ENCODE measurements around the gene TAGLN2.

TAGLN2 gene

DNA sequence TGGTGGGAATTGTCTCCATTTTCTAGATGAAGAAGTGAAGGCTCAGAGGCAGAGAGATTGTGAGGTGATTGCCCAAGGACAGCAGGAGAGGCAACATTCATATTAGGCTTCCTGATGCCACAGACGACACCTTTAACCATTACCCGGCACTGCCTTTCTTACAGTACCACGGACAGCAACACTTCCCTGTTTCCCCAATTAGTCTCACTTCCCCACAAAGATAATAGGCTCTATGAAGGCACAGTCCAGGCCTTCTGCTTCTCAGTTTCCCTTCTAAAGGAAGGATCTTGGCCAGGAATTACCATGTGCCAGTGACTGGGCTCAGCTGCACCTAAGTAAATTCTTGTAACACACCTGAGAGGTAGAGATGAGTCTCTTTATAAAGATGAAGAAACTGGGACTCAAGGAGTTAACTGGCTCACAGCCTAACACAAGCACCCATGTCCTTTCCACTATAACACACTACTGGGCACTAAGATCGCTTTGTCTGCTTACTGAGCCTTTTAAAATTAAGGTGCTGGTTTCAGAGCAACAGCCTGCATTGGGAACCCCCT lies 10.5 kb upstream of the TAGLN2 start:
- no peaks in the 10 kb centered on the region for H3K36me3 ChIP-seq (ENCODE audit: control insufficient read depth, insufficient read depth, low read length)
- H3K9me3 ChIP-seq (ENCODE audit: control insufficient read depth, low read length) = no peaks in the 10 kb centered on the region
- H3K27me3 ChIP-seq (replicated peaks; ENCODE audit: control insufficient read depth, insufficient read depth, low read length, poor library complexity, severe bottlenecking) = no peaks in the 10 kb centered on the region
- no peak overlapping the region for H3K27ac ChIP-seq (ENCODE audit: insufficient read depth, low read length, poor library complexity, severe bottlenecking)
- H3K4me3 ChIP-seq (ENCODE audit: insufficient read depth, low read depth, low read length, poor library complexity, severe bottlenecking) = no peak overlapping the region
- peaks cover 6% of the 10 kb centered on the region for H3K4me1 ChIP-seq (ENCODE audit: control insufficient read depth, insufficient read depth, low read length, poor library complexity, severe bottlenecking)
- DNase-seq = no peak

GRCh38 chr1:159935305-159935704 lies 10.0 kb upstream of the TAGLN2 start:
- H3K27me3 ChIP-seq (replicated peaks; ENCODE audit: control insufficient read depth, insufficient read depth, low read length, poor library complexity, severe bottlenecking) = no peaks in the 10 kb centered on the region
- H3K9me3 ChIP-seq (ENCODE audit: control insufficient read depth, low read length) = no peaks in the 10 kb centered on the region
- H3K4me1 ChIP-seq (ENCODE audit: control insufficient read depth, insufficient read depth, low read length, poor library complexity, severe bottlenecking) = peaks cover 6% of the 10 kb centered on the region
- H3K4me3 ChIP-seq (ENCODE audit: insufficient read depth, low read depth, low read length, poor library complexity, severe bottlenecking) = no peak overlapping the region
- H3K36me3 ChIP-seq (ENCODE audit: control insufficient read depth, insufficient read depth, low read length) = no peaks in the 10 kb centered on the region
- H3K27ac ChIP-seq (ENCODE audit: insufficient read depth, low read length, poor library complexity, severe bottlenecking) = no peak overlapping the region
- DNase-seq = no peak

GRCh38 chr1:159934136-159935039 lies 9.1 kb upstream of the TAGLN2 start:
- H3K4me3 ChIP-seq (ENCODE audit: insufficient read depth, low read depth, low read length, poor library complexity, severe bottlenecking) = no peak overlapping the region
- no peaks in the 10 kb centered on the region for H3K27me3 ChIP-seq (replicated peaks; ENCODE audit: control insufficient read depth, insufficient read depth, low read length, poor library complexity, severe bottlenecking)
- H3K27ac ChIP-seq (ENCODE audit: insufficient read depth, low read length, poor library complexity, severe bottlenecking) = no peak overlapping the region
- H3K9me3 ChIP-seq (ENCODE audit: control insufficient read depth, low read length) = no peaks in the 10 kb centered on the region
- DNase-seq = no peak
- H3K4me1 ChIP-seq (ENCODE audit: control insufficient read depth, insufficient read depth, low read length, poor library complexity, severe bottlenecking) = peaks cover 6% of the 10 kb centered on the region
- no peaks in the 10 kb centered on the region for H3K36me3 ChIP-seq (ENCODE audit: control insufficient read depth, insufficient read depth, low read length)

- H3K36me3 ChIP-seq (ENCODE audit: control insufficient read depth, insufficient read depth, low read length) = no peaks in the 10 kb centered on the region
- H3K9me3 ChIP-seq (ENCODE audit: control insufficient read depth, low read length) = no peaks in the 10 kb centered on the region
- H3K4me1 ChIP-seq (ENCODE audit: control insufficient read depth, insufficient read depth, low read length, poor library complexity, severe bottlenecking) = peaks cover 6% of the 10 kb centered on the region
- no peaks in the 10 kb centered on the region for H3K27me3 ChIP-seq (replicated peaks; ENCODE audit: control insufficient read depth, insufficient read depth, low read length, poor library complexity, severe bottlenecking)
- H3K27ac ChIP-seq (ENCODE audit: insufficient read depth, low read length, poor library complexity, severe bottlenecking) = no peak overlapping the region
- no peak overlapping the region for H3K4me3 ChIP-seq (ENCODE audit: insufficient read depth, low read depth, low read length, poor library complexity, severe bottlenecking)
- DNase-seq = no peak
These were observed 8.0 kb upstream of the TAGLN2 start for GRCh38 chr1:159933347-159933746.

DNA sequence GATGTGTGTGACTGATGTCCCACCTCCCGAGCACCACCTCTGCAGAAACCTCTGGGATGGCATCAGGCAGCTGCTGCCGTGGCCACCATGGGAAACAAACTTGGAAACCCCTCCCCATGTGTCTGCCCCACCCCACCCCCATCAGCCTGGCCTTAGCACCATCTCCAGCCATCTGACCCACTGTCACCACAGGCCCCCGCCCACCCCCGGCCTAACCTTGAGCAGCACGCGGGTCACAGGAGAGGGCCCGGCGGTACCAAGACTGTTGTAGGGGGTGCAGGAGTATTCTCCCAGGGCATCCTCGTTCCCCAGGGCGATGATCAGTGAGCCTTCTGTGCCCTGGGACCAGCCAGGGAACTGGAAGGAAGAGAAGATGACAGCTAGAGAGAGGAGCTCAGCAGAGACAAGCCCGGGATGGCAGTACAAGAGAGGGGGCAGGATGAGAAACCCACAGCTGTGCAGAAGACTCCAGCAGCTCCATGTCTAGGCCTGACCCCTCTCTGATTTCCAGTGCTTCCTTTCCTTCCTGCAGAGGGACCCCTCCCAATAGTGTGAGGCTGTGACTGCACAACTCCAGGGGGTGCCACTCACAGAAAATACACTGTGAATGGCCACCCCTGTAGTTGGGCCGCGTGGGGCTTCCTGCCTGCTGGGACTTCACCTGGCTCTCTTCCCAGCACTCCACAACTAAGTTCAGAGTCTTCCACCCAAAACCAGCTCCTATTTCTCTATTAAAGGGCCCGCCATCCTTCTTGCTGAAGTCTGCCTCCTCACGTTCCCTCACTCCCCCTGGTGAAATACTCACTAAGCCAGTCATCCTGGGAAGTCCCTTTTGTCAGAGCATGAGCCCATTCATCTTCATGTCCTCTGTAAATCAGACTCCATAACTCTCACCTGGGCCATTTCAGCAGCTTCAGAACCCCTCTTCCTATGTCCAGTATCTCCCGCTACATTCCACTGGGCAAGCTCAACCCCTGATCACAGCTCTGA lies 7.3 kb upstream of the TAGLN2 start:
- H3K9me3 ChIP-seq (ENCODE audit: control insufficient read depth, low read length) = no peaks in the 10 kb centered on the region
- no peaks in the 10 kb centered on the region for H3K27me3 ChIP-seq (replicated peaks; ENCODE audit: control insufficient read depth, insufficient read depth, low read length, poor library complexity, severe bottlenecking)
- H3K4me3 ChIP-seq (ENCODE audit: insufficient read depth, low read depth, low read length, poor library complexity, severe bottlenecking) = no peak overlapping the region
- H3K36me3 ChIP-seq (ENCODE audit: control insufficient read depth, insufficient read depth, low read length) = no peaks in the 10 kb centered on the region
- DNase-seq = no peak
- peaks cover 6% of the 10 kb centered on the region for H3K4me1 ChIP-seq (ENCODE audit: control insufficient read depth, insufficient read depth, low read length, poor library complexity, severe bottlenecking)
- H3K27ac ChIP-seq (ENCODE audit: insufficient read depth, low read length, poor library complexity, severe bottlenecking) = no peak overlapping the region

DNA sequence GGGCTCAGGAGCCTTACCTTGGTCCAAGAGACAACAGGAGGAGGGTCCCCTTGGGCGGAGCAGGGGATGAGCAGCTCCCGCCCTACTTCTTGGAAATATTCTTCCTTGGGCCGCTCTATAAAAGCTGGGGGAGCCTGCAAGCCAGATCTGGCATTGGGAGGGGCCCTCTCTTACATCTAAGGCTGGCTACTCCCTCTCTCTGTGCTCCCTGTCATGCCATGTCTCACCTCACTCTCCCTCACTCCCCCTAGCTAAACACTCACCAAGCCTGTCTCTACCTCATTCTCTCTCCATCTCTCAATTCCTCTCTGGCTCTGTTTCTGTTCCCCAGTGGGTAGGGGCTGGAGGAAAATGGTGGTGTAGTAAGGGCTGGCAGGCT lies 6.5 kb upstream of the TAGLN2 start:
- Histone ChIP-seq H3K9me3 (ENCODE audit: control insufficient read depth, low read length) (no peaks in the 10 kb centered on the region), H3K36me3 (ENCODE audit: control insufficient read depth, insufficient read depth, low read length) (no peaks in the 10 kb centered on the region), H3K4me1 (ENCODE audit: control insufficient read depth, insufficient read depth, low read length, poor library complexity, severe bottlenecking) (peaks cover 6% of the 10 kb centered on the region), H3K27me3 (replicated peaks; ENCODE audit: control insufficient read depth, insufficient read depth, low read length, poor library complexity, severe bottlenecking) (no peaks in the 10 kb centered on the region), H3K4me3 (ENCODE audit: insufficient read depth, low read depth, low read length, poor library complexity, severe bottlenecking) (no peak overlapping the region), H3K27ac (ENCODE audit: insufficient read depth, low read length, poor library complexity, severe bottlenecking) (no peak overlapping the region)
- no peak for DNase-seq

GRCh38 chr1:159931101-159931794 lies 5.9 kb upstream of the TAGLN2 start:
- no peak overlapping the region for H3K27ac ChIP-seq (ENCODE audit: insufficient read depth, low read length, poor library complexity, severe bottlenecking)
- DNase-seq = no peak
- no peaks in the 10 kb centered on the region for H3K27me3 ChIP-seq (replicated peaks; ENCODE audit: control insufficient read depth, insufficient read depth, low read length, poor library complexity, severe bottlenecking)
- H3K36me3 ChIP-seq (ENCODE audit: control insufficient read depth, insufficient read depth, low read length) = no peaks in the 10 kb centered on the region
- H3K4me1 ChIP-seq (ENCODE audit: control insufficient read depth, insufficient read depth, low read length, poor library complexity, severe bottlenecking) = peaks cover 2% of the 10 kb centered on the region
- H3K9me3 ChIP-seq (ENCODE audit: control insufficient read depth, low read length) = no peaks in the 10 kb centered on the region
- H3K4me3 ChIP-seq (ENCODE audit: insufficient read depth, low read depth, low read length, poor library complexity, severe bottlenecking) = no peak overlapping the region

DNA sequence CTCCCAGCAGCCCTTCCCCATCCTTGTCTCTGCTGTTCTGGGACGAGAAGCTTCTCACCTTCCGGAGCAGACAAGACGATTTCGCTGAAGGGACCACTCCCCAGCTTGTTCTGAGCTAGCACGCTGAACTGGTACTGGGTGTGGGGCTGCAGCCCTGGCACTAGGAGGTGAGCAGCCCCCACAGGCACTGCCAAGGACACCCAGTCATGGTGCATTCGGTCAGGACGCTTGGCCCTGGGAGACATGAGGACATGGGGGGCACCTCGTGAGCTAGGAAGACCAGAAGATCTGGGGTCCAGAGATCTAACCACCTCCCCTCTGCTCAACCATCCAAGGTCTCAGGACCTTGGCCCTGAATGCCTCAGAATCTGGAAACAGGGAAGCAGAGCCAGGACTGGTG lies 5.3 kb upstream of the TAGLN2 start:
- Histone ChIP-seq H3K27ac (ENCODE audit: insufficient read depth, low read length, poor library complexity, severe bottlenecking) (no peak overlapping the region), H3K36me3 (ENCODE audit: control insufficient read depth, insufficient read depth, low read length) (no peaks in the 10 kb centered on the region), H3K4me1 (ENCODE audit: control insufficient read depth, insufficient read depth, low read length, poor library complexity, severe bottlenecking) (no peaks in the 10 kb centered on the region), H3K9me3 (ENCODE audit: control insufficient read depth, low read length) (no peaks in the 10 kb centered on the region), H3K4me3 (ENCODE audit: insufficient read depth, low read depth, low read length, poor library complexity, severe bottlenecking) (no peak overlapping the region), H3K27me3 (replicated peaks; ENCODE audit: control insufficient read depth, insufficient read depth, low read length, poor library complexity, severe bottlenecking) (no peaks in the 10 kb centered on the region)
- DNase-seq = no peak

GRCh38 chr1:159930216-159930615 lies 4.9 kb upstream of the TAGLN2 start:
- DNase-seq = no peak
- no peak overlapping the region for H3K27ac ChIP-seq (ENCODE audit: insufficient read depth, low read length, poor library complexity, severe bottlenecking)
- H3K4me1 ChIP-seq (ENCODE audit: control insufficient read depth, insufficient read depth, low read length, poor library complexity, severe bottlenecking) = no peaks in the 10 kb centered on the region

More at GRCh38 chr1:159930216-159930615, 4.9 kb upstream of the TAGLN2 start:
- Histone ChIP-seq H3K36me3 (ENCODE audit: control insufficient read depth, insufficient read depth, low read length) (no peaks in the 10 kb centered on the region), H3K9me3 (ENCODE audit: control insufficient read depth, low read length) (no peaks in the 10 kb centered on the region), H3K4me3 (ENCODE audit: insufficient read depth, low read depth, low read length, poor library complexity, severe bottlenecking) (no peak overlapping the region), H3K27me3 (replicated peaks; ENCODE audit: control insufficient read depth, insufficient read depth, low read length, poor library complexity, severe bottlenecking) (no peaks in the 10 kb centered on the region)

Measured in effector memory CD4-positive, alpha-beta T cell (primary cell).